SK-N-SH treated with all-trans-retinoic acid at 6 μM for 48 hours (cell line): ENCODE measurements around the gene CPNE7.

Source experiments
- ATAC-seq: fragments of 200-7000 bp; cut with Tn5 transposase; 3 replicates; pipeline ENCODE4 v1.9.1; 2020; ENCODE audit warnings: mild to moderate bottlenecking, moderate library complexity
- ARNTL ChIP-seq: fragments of 450-650 bp; formaldehyde crosslinking; IDR thresholded peaks from 2 replicates; pipeline ENCODE4 v1.5.0; 2020; ENCODE audit warnings: low read depth, mild to moderate bottlenecking, moderate library complexity, borderline replicate concordance
- BACH2 ChIP-seq: fragments of 250-450 bp; sonication (Bioruptor Pico); IDR thresholded peaks from 2 replicates; pipeline ENCODE4 v1.9.0; 2021; ENCODE audit warnings: mild to moderate bottlenecking, borderline replicate concordance
- CSDC2 ChIP-seq: fragments of 250-450 bp; sonication (Bioruptor Pico); IDR thresholded peaks from 2 replicates; pipeline ENCODE4 v1.5.0; 2020; ENCODE audit warnings: mild to moderate bottlenecking, moderate library complexity
- ESRRG ChIP-seq: fragments of 250-450 bp; sonication (Bioruptor Pico); IDR thresholded peaks from 2 replicates; pipeline ENCODE4 v1.6.1; 2021; ENCODE audit warnings: mild to moderate bottlenecking
- GLIS3 ChIP-seq: fragments of 250-450 bp; sonication (Bioruptor Pico); IDR thresholded peaks from 2 replicates; pipeline ENCODE4 v1.5.0; 2020; ENCODE audit warnings: mild to moderate bottlenecking, moderate library complexity
- ISL1 ChIP-seq: fragments of 250-450 bp; sonication (Bioruptor Pico); IDR thresholded peaks from 2 replicates; pipeline ENCODE4 v2.1.2; 2022; ENCODE audit warnings: mild to moderate bottlenecking, moderate library complexity
- OSR1 ChIP-seq: fragments of 250-450 bp; sonication (Bioruptor Pico); IDR thresholded peaks from 2 replicates; pipeline ENCODE4 v1.8.0; 2022; ENCODE audit warnings: moderate library complexity, mild to moderate bottlenecking, inconsistent platforms
- PPARA ChIP-seq: fragments of 250-450 bp; sonication (Bioruptor Pico); IDR thresholded peaks from 2 replicates; pipeline ENCODE4 v1.5.0; 2020; ENCODE audit warnings: mild to moderate bottlenecking, borderline replicate concordance
- RARB ChIP-seq: fragments of 250-450 bp; sonication (Bioruptor Pico); IDR thresholded peaks from 2 replicates; pipeline ENCODE4 v1.8.0; 2021; ENCODE audit warnings: mild to moderate bottlenecking, moderate library complexity
- SNAI2 ChIP-seq: fragments of 250-450 bp; sonication (Bioruptor Pico); IDR thresholded peaks from 2 replicates; pipeline ENCODE4 v1.5.0; 2020; ENCODE audit warnings: mild to moderate bottlenecking, moderate library complexity
- TCF4 ChIP-seq: fragments of 250-450 bp; sonication (Bioruptor Pico); IDR thresholded peaks from 2 replicates; pipeline ENCODE4 v1.8.0; 2021; ENCODE audit warnings: mild to moderate bottlenecking, moderate library complexity, borderline replicate concordance
- TOX ChIP-seq: fragments of 250-450 bp; sonication (Bioruptor Pico); IDR thresholded peaks from 2 replicates; pipeline ENCODE4 v1.8.0; 2021; ENCODE audit warnings: mild to moderate bottlenecking, moderate library complexity, borderline replicate concordance
- ZC3H10 ChIP-seq: fragments of 250-450 bp; sonication (Bioruptor Pico); IDR thresholded peaks from 2 replicates; pipeline ENCODE4 v1.5.1; 2021; ENCODE audit warnings: mild to moderate bottlenecking, moderate library complexity
- ZFP3 ChIP-seq: fragments of 250-450 bp; sonication (Bioruptor Pico); IDR thresholded peaks from 2 replicates; pipeline ENCODE4 v1.5.0; 2020; ENCODE audit warnings: mild to moderate bottlenecking, moderate library complexity
- ZFP30 ChIP-seq: fragments of 450-650 bp; formaldehyde crosslinking; IDR thresholded peaks from 2 replicates; pipeline ENCODE4 v1.5.0; 2022; ENCODE audit warnings: mild to moderate bottlenecking, moderate library complexity
- ZNF565 ChIP-seq: fragments of 450-650 bp; formaldehyde crosslinking; conservative IDR thresholded peaks from 2 replicates; pipeline ENCODE4 v1.5.0; 2020; ENCODE audit warnings: low read depth, mild to moderate bottlenecking, moderate library complexity
- ZNF70 ChIP-seq: fragments of 450-650 bp; formaldehyde crosslinking; IDR thresholded peaks from 2 replicates; pipeline ENCODE4 v1.5.0; 2020; ENCODE audit warnings: mild to moderate bottlenecking, moderate library complexity
- ZNF8 ChIP-seq: fragments of 450-650 bp; formaldehyde crosslinking; IDR thresholded peaks from 2 replicates; pipeline ENCODE4 v1.5.0; 2020; ENCODE audit warnings: mild to moderate bottlenecking, moderate library complexity
- TF ChIP-seq, protein P1 (sequence below): fragments of 250-450 bp; sonication (Bioruptor Pico); IDR thresholded peaks from 2 replicates; pipeline ENCODE4 v1.5.0; 2020; ENCODE audit warnings: mild to moderate bottlenecking, moderate library complexity
- TF ChIP-seq, protein P2 (sequence below): fragments of 250-450 bp; sonication (Bioruptor Pico); IDR thresholded peaks from 2 replicates; pipeline ENCODE4 v1.8.0; 2020; ENCODE audit warnings: mild to moderate bottlenecking, moderate library complexity, borderline replicate concordance
- TF ChIP-seq, protein P3 (sequence below): fragments of 250-450 bp; sonication (Bioruptor Pico); IDR thresholded peaks from 2 replicates; pipeline ENCODE4 v1.5.1; 2021; ENCODE audit warnings: mild to moderate bottlenecking, moderate library complexity
- TF ChIP-seq, protein P4 (sequence below): fragments of 250-450 bp; sonication (Bioruptor Pico); IDR thresholded peaks from 2 replicates; pipeline ENCODE4 v1.8.0; 2021; ENCODE audit warnings: low read depth, mild to moderate bottlenecking, moderate library complexity, borderline replicate concordance
- TF ChIP-seq, protein P5 (sequence below): fragments of 250-450 bp; sonication (Bioruptor Pico); IDR thresholded peaks from 2 replicates; pipeline ENCODE4 v1.5.1; 2020; ENCODE audit warnings: low read depth, mild to moderate bottlenecking, moderate library complexity

The CPNE7 gene

DNA sequence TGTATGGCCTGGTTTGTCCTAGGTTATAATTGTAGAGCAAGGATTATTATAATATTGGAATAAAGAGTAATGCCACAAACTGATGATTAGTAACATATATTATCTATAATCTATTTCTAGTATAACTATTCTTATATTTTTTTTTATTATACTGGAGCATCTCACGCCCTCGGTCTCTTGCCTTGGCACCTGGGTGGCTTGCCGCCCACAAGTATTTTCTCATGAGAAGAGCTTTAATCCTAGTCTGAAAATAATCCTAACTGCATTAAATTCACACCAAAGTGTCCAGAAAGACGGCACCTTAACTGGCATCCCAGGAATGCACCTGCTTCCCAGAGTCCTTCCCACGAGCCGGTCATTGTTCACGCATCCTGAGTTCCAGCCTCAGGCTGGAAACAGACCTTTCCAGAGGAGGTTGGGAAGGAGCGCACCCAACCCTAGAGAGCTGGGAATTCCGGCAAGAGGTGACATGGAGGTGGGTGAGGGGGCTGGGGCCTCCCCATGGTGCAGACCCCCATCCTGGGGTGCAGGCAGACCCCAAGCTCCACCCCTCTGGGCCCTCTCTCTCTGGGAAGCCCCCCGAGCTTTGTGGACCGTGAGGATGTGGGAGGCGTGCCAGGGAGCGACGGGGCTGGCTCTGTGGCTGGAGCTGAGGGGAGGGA lies 66.0 kb downstream of the CPNE7 start:
- peak; percentile 4 for ATAC-seq
- TF ChIP-seq, protein P1, sequence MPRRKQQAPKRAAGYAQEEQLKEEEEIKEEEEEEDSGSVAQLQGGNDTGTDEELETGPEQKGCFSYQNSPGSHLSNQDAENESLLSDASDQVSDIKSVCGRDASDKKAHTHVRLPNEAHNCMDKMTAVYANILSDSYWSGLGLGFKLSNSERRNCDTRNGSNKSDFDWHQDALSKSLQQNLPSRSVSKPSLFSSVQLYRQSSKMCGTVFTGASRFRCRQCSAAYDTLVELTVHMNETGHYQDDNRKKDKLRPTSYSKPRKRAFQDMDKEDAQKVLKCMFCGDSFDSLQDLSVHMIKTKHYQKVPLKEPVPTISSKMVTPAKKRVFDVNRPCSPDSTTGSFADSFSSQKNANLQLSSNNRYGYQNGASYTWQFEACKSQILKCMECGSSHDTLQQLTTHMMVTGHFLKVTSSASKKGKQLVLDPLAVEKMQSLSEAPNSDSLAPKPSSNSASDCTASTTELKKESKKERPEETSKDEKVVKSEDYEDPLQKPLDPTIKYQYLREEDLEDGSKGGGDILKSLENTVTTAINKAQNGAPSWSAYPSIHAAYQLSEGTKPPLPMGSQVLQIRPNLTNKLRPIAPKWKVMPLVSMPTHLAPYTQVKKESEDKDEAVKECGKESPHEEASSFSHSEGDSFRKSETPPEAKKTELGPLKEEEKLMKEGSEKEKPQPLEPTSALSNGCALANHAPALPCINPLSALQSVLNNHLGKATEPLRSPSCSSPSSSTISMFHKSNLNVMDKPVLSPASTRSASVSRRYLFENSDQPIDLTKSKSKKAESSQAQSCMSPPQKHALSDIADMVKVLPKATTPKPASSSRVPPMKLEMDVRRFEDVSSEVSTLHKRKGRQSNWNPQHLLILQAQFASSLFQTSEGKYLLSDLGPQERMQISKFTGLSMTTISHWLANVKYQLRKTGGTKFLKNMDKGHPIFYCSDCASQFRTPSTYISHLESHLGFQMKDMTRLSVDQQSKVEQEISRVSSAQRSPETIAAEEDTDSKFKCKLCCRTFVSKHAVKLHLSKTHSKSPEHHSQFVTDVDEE (CRISPR knock-in tag), result no peak
- no peak for TF ChIP-seq ZC3H10
- TF ChIP-seq, protein P2, sequence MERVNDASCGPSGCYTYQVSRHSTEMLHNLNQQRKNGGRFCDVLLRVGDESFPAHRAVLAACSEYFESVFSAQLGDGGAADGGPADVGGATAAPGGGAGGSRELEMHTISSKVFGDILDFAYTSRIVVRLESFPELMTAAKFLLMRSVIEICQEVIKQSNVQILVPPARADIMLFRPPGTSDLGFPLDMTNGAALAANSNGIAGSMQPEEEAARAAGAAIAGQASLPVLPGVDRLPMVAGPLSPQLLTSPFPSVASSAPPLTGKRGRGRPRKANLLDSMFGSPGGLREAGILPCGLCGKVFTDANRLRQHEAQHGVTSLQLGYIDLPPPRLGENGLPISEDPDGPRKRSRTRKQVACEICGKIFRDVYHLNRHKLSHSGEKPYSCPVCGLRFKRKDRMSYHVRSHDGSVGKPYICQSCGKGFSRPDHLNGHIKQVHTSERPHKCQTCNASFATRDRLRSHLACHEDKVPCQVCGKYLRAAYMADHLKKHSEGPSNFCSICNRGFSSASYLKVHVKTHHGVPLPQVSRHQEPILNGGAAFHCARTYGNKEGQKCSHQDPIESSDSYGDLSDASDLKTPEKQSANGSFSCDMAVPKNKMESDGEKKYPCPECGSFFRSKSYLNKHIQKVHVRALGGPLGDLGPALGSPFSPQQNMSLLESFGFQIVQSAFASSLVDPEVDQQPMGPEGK (CRISPR knock-in tag), result no peak
- TF ChIP-seq ZNF8 (CRISPR knock-in tag), result no peak
- TF ChIP-seq CSDC2 (CRISPR knock-in tag), result no peak
- no peak for TF ChIP-seq ESRRG
- no peak for TF ChIP-seq SNAI2 (CRISPR knock-in tag)
- TF ChIP-seq, protein P3, sequence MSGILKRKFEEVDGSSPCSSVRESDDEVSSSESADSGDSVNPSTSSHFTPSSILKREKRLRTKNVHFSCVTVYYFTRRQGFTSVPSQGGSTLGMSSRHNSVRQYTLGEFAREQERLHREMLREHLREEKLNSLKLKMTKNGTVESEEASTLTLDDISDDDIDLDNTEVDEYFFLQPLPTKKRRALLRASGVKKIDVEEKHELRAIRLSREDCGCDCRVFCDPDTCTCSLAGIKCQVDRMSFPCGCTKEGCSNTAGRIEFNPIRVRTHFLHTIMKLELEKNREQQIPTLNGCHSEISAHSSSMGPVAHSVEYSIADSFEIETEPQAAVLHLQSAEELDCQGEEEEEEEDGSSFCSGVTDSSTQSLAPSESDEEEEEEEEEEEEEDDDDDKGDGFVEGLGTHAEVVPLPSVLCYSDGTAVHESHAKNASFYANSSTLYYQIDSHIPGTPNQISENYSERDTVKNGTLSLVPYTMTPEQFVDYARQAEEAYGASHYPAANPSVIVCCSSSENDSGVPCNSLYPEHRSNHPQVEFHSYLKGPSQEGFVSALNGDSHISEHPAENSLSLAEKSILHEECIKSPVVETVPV (CRISPR knock-in tag), result no peak
- no peak for TF ChIP-seq ISL1 (CRISPR knock-in tag)
- TF ChIP-seq TCF4 (CRISPR knock-in tag), result no peak
- TF ChIP-seq ARNTL (CRISPR knock-in tag), result no peak
- no peak for TF ChIP-seq ZNF565 (CRISPR knock-in tag)
- TF ChIP-seq RARB (CRISPR knock-in tag), result no peak
- TF ChIP-seq GLIS3 (CRISPR knock-in tag), result no peak
- TF ChIP-seq, protein P4, sequence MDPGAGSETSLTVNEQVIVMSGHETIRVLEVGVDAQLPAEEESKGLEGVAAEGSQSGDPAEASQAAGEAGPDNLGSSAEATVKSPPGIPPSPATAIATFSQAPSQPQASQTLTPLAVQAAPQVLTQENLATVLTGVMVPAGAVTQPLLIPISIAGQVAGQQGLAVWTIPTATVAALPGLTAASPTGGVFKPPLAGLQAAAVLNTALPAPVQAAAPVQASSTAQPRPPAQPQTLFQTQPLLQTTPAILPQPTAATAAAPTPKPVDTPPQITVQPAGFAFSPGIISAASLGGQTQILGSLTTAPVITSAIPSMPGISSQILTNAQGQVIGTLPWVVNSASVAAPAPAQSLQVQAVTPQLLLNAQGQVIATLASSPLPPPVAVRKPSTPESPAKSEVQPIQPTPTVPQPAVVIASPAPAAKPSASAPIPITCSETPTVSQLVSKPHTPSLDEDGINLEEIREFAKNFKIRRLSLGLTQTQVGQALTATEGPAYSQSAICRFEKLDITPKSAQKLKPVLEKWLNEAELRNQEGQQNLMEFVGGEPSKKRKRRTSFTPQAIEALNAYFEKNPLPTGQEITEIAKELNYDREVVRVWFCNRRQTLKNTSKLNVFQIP, result no peak
- TF ChIP-seq, protein P5, sequence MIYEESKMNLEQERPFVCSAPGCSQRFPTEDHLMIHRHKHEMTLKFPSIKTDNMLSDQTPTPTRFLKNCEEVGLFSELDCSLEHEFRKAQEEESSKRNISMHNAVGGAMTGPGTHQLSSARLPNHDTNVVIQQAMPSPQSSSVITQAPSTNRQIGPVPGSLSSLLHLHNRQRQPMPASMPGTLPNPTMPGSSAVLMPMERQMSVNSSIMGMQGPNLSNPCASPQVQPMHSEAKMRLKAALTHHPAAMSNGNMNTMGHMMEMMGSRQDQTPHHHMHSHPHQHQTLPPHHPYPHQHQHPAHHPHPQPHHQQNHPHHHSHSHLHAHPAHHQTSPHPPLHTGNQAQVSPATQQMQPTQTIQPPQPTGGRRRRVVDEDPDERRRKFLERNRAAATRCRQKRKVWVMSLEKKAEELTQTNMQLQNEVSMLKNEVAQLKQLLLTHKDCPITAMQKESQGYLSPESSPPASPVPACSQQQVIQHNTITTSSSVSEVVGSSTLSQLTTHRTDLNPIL, result no peak
- TF ChIP-seq PPARA, result no peak
- no peak for TF ChIP-seq ZNF70 (CRISPR knock-in tag)
- TF ChIP-seq ZFP30, result no peak

DNA sequence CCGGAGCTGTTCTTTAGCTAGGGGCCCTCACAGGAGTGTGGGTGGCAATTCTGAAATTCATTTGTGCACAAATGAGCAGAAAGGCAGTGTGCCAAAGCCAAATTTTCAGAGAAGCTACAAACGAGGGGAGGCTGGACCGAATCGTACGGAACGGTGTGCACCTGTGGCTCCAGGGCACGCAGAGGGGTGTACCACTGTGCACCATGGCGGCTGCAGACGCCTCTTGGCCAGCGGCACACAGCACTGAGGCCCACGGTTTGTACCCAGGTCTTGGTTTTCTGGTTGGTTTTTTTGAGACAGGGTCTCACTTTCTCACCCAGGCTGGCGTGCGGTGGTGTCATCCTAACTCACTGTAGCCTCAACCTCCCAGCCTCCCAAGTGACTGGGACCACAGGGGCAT lies 67.0 kb downstream of the CPNE7 start:
- no peak for TF ChIP-seq ZNF565 (CRISPR knock-in tag)
- TF ChIP-seq TCF4 (CRISPR knock-in tag), result no peak
- no peak for TF ChIP-seq CSDC2 (CRISPR knock-in tag)
- no peak for TF ChIP-seq ISL1 (CRISPR knock-in tag)
- TF ChIP-seq ZFP3 (CRISPR knock-in tag), result no peak
- no peak for TF ChIP-seq BACH2
- TF ChIP-seq ARNTL (CRISPR knock-in tag), result no peak
- TF ChIP-seq, protein P4, result no peak
- TF ChIP-seq GLIS3 (CRISPR knock-in tag), result no peak
- no peak for TF ChIP-seq ZFP30
- TF ChIP-seq, protein P2 (CRISPR knock-in tag), result no peak
- no peak for TF ChIP-seq OSR1
- no peak for TF ChIP-seq ZNF8 (CRISPR knock-in tag)
- no peak for TF ChIP-seq ESRRG
- TF ChIP-seq SNAI2 (CRISPR knock-in tag), result no peak
- TF ChIP-seq TOX (CRISPR knock-in tag), result no peak
- TF ChIP-seq, protein P5, result no peak
- peak; percentile 6; the same call in 2 of the 3 replicates for ATAC-seq
